ENCODE results near the gene FBLN1.

FBLN1 gene

DNA sequence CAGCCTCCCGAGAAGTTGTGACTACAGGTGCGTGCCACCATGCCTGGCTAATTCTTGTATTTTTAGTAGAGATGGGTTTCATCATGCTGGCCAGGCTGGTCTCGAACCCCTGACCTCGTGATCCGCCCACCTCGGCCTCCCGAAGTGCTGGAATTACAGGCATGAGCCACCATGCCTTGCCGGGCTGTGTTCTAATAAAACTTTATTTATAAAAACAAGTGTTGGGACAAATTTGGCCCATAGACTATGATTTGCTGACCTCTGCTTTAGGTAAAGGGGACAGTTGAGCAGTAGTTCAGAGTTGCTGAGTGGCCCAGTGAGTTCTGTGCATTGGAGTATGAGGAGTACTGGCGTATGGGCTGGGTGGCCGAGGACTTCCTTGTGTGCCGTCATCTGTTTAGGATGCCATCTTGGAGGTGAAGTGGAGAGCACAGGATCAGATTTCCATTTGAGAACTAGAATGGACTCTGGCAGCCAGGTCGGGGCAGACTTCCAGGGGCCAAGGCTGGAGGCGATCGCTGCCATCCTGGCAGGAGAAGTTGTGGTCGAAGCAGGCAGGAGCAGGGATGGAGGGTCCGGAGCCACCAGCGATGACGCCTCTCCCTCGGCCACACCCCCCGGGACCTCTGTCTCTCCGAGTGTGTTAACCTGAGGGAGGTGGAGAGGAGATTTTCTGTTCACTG is 43.8 kb downstream of the FBLN1 start:
- TF ChIP-seq, protein P1, sequence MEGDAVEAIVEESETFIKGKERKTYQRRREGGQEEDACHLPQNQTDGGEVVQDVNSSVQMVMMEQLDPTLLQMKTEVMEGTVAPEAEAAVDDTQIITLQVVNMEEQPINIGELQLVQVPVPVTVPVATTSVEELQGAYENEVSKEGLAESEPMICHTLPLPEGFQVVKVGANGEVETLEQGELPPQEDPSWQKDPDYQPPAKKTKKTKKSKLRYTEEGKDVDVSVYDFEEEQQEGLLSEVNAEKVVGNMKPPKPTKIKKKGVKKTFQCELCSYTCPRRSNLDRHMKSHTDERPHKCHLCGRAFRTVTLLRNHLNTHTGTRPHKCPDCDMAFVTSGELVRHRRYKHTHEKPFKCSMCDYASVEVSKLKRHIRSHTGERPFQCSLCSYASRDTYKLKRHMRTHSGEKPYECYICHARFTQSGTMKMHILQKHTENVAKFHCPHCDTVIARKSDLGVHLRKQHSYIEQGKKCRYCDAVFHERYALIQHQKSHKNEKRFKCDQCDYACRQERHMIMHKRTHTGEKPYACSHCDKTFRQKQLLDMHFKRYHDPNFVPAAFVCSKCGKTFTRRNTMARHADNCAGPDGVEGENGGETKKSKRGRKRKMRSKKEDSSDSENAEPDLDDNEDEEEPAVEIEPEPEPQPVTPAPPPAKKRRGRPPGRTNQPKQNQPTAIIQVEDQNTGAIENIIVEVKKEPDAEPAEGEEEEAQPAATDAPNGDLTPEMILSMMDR (IDR thresholded peaks at IDR 0.05; ENCODE audit: low read depth, low read length): no peak
- DNase-seq (ENCODE audit: extremely low read depth, low read depth): no peak

GRCh38 chr22:45547016-45547345 is 44.3 kb downstream of the FBLN1 start:
- TF ChIP-seq, protein P1 (IDR thresholded peaks at IDR 0.05; ENCODE audit: low read depth, low read length): no peak
- DNase-seq (ENCODE audit: extremely low read depth, low read depth): no peak

- TF ChIP-seq, protein P1 (IDR thresholded peaks at IDR 0.05; ENCODE audit: low read depth, low read length): no peak
- DNase-seq (ENCODE audit: extremely low read depth, low read depth): no peak
Observed at GRCh38 chr22:45547731-45548130, 45.0 kb downstream of the FBLN1 start.

DNA sequence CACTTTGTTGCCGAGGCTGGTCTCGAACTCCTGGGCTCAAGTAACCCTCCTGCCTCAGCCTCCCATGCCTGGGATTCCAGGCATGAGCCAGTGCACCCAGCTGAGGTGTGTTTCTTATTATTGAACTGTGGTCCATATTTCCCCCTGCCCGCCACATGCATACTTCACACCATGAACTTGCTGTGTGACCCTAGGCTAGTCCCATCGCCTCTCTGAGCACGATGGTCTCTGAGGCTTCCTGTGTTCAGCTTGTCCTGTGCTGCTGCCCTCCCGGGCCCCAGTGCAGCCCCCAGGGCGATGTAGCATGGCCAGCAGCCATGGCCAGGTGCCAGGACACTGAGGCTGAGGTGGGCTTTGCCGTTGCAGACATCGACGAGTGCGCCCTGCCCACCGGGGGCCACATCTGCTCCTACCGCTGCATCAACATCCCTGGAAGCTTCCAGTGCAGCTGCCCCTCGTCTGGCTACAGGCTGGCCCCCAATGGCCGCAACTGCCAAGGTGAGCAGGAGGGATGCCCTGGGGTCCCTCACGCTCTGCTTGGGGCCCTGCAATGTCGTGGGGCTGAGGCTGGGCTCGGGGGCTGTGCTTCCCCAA is 45.7 kb downstream of the FBLN1 start:
- TF ChIP-seq, protein P1 (IDR thresholded peaks at IDR 0.05; ENCODE audit: low read depth, low read length): no peak
- DNase-seq (ENCODE audit: extremely low read depth, low read depth): no peak

DNA sequence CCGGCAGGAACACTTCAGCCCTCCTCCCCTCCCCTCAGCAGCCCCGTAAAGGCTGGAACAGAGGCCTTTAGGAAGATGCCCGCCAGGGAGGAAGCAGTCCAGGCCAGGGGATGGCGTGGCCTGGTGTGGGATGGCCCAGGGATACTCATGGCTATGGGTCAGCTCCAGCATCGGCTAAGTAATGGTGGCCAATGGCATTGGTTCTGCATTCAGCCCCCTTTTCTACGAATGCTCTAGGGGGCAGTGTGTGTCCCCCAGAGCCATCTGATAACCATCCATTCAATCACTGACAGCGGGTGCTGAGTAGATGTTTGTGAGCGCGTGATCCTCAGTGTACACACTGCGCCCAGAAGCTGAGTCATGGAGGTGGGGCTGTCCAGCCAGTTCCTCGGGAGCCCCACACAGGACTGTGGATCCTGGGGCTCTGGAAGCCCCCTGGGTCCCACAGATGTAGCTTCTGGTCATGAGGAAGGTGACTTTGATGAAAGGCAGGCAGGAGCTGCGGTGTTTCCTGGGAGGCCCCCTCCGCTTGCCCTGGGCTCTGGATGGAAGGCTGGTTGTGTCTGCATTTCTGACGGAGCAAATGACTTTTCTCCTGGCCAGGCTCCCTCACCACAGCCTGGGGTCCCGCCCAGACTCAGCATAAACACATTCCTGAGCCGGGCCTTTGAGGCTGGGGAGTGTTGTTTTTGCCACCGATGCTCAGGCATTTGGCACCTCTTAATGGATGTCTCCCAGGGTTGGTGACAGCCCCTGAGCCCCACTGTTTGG is 46.5 kb downstream of the FBLN1 start:
- TF ChIP-seq, protein P1 (IDR thresholded peaks at IDR 0.05; ENCODE audit: low read depth, low read length): peak; percentile 57
- DNase-seq (ENCODE audit: extremely low read depth, low read depth): peak; percentile 79

GRCh38 chr22:45549762-45550378 is 47.2 kb downstream of the FBLN1 start:
- TF ChIP-seq, protein P1 (IDR thresholded peaks at IDR 0.05; ENCODE audit: low read depth, low read length): no peak
- DNase-seq (ENCODE audit: extremely low read depth, low read depth): no peak

DNA sequence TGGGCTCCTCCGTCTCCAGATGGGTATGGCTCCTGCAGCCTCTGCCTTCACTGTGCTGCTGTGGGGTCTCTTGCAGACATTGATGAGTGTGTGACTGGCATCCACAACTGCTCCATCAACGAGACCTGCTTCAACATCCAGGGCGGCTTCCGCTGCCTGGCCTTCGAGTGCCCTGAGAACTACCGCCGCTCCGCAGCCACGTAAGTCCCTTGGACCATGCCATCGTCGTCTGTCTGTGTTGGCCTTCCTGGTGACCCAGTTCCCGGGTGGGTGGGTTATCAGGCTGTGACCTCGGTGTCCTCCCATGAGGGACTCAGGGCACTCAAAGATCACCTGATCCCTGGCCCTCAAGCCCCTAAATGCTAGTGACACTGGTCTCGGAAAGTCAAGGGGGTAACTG is 47.7 kb downstream of the FBLN1 start:
- no peak for DNase-seq (ENCODE audit: extremely low read depth, low read depth)
- TF ChIP-seq, protein P1 (IDR thresholded peaks at IDR 0.05; ENCODE audit: low read depth, low read length): no peak
